Measurements from ENCODE around the gene SSTR5. TPM values are rescaled to one million over a fixed set of nuclear protein-coding genes. Genes with fewer than 3 reads are reported as not detected.
A peak's percentile ranks its signal among the peaks of the same experiment; 100 is the strongest.

SSTR5 gene
- total RNA-seq, 1 donor from 2014 or later: not detected

GRCh38 chr16:1122398-1122765, 49.8 kb downstream of the SSTR5 start:
- no peak for DNase-seq (ENCODE audit: low spot score)

GRCh38 chr16:1123525-1124230, 51.1 kb downstream of the SSTR5 start:
- DNase-seq (ENCODE audit: low spot score): no peak

GRCh38 chr16:1124291-1124690, 51.7 kb downstream of the SSTR5 start:
- no peak for DNase-seq (ENCODE audit: low spot score)

GRCh38 chr16:1124795-1125194, 52.2 kb downstream of the SSTR5 start:
- DNase-seq (ENCODE audit: low spot score): no peak

- peak; percentile 77 for DNase-seq (ENCODE audit: low spot score)
Measured at GRCh38 chr16:1125471-1125870, 52.9 kb downstream of the SSTR5 start.

- DNase-seq (ENCODE audit: low spot score): no peak
Measured at GRCh38 chr16:1126044-1126443, 53.5 kb downstream of the SSTR5 start.

GRCh38 chr16:1126586-1126985, 54.0 kb downstream of the SSTR5 start:
- no peak for DNase-seq (ENCODE audit: low spot score)

- no peak for DNase-seq (ENCODE audit: low spot score)
Measured at GRCh38 chr16:1127101-1127500, 54.6 kb downstream of the SSTR5 start.

GRCh38 chr16:1127971-1128715, 55.6 kb downstream of the SSTR5 start:
- no peak for DNase-seq (ENCODE audit: low spot score)

- DNase-seq (ENCODE audit: low spot score): no peak
Measured at GRCh38 chr16:1129106-1129960, 56.8 kb downstream of the SSTR5 start.

- no peak for DNase-seq (ENCODE audit: low spot score)
Measured at GRCh38 chr16:1130382-1130781, 57.8 kb downstream of the SSTR5 start.

Other genes starting within 250 kb of the SSTR5 start
- gene LMF1, start 101.8 kb upstream of the SSTR5 start, total RNA-seq (ENCODE audit: insufficient read depth, low replicate concordance): 24.6 TPM
- gene SOX8, start 91.0 kb upstream of the SSTR5 start, total RNA-seq (ENCODE audit: insufficient read depth, low replicate concordance): 5.8 TPM
- gene C1QTNF8, start 23.5 kb downstream of the SSTR5 start, total RNA-seq (ENCODE audit: insufficient read depth, low replicate concordance): not detected
- gene CACNA1H, start 80.4 kb downstream of the SSTR5 start, total RNA-seq (ENCODE audit: insufficient read depth, low replicate concordance): 8.7 TPM
- gene TPSG1, start 152.5 kb downstream of the SSTR5 start, total RNA-seq (ENCODE audit: insufficient read depth, low replicate concordance): not detected
- 1.9 TPM for gene TPSB2, start 157.4 kb downstream of the SSTR5 start, total RNA-seq (ENCODE audit: insufficient read depth, low replicate concordance)
- gene TPSAB1, start 168.0 kb downstream of the SSTR5 start, total RNA-seq (ENCODE audit: insufficient read depth, low replicate concordance): 8.9 TPM
- gene TPSD1, start 183.3 kb downstream of the SSTR5 start, total RNA-seq (ENCODE audit: insufficient read depth, low replicate concordance): not detected
- 47.4 TPM for gene UBE2I, start 236.9 kb downstream of the SSTR5 start, total RNA-seq (ENCODE audit: insufficient read depth, low replicate concordance)